ENCODE data around the gene ITGB4.

The ITGB4 gene

DNA sequence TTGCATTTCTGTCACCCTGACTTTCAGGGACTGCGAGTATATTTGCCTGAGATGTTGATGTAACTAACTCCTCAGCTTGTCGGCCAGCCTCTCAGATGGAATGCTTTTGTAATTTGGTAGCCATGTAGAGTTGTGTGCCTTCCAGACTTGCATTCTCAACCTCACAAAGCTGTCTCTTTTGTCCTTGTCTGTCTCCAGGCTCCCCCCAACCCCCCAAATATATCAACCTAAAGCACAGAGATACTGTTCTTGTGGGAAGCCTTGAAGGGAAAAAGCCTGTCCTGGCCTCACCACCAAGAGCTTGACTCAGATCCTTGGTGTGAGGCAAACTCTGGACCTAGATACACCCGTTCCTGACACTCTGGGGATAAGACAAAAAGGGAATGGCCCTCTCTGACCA is 35.8 kb upstream of the ITGB4 start:
- TF ChIP-seq TEAD4 (IDR thresholded peaks at IDR 0.05), result no peak
- no peak for TF ChIP-seq NFIC (IDR thresholded peaks at IDR 0.05)
- no peak for TF ChIP-seq CEBPB (IDR thresholded peaks at IDR 0.05)
- TF ChIP-seq TAF1 (IDR thresholded peaks at IDR 0.05; ENCODE audit: low read depth), result no peak
- TF ChIP-seq CREB1 (IDR thresholded peaks at IDR 0.05; ENCODE audit: low read depth), result no peak
- TF ChIP-seq, protein P1, sequence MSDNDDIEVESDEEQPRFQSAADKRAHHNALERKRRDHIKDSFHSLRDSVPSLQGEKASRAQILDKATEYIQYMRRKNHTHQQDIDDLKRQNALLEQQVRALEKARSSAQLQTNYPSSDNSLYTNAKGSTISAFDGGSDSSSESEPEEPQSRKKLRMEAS (IDR thresholded peaks at IDR 0.05), result no peak
- TF ChIP-seq YY1 (IDR thresholded peaks at IDR 0.05; ENCODE audit: low read depth), result no peak
- no peak for TF ChIP-seq ZBTB7A (IDR thresholded peaks at IDR 0.05; ENCODE audit: low read depth)
- TF ChIP-seq, protein P2, sequence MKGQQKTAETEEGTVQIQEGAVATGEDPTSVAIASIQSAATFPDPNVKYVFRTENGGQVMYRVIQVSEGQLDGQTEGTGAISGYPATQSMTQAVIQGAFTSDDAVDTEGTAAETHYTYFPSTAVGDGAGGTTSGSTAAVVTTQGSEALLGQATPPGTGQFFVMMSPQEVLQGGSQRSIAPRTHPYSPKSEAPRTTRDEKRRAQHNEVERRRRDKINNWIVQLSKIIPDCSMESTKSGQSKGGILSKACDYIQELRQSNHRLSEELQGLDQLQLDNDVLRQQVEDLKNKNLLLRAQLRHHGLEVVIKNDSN (IDR thresholded peaks at IDR 0.05), result no peak
- no peak for TF ChIP-seq TCF12 (IDR thresholded peaks at IDR 0.05; ENCODE audit: low read depth)
- no peak for TF ChIP-seq RAD21 (IDR thresholded peaks at IDR 0.05; ENCODE audit: low read depth)
- no peak for TF ChIP-seq FOXM1 (IDR thresholded peaks at IDR 0.05; ENCODE audit: borderline replicate concordance, low read depth)
- no peak for TF ChIP-seq REST (IDR thresholded peaks at IDR 0.05; ENCODE audit: low read depth)
- TF ChIP-seq EGR1 (IDR thresholded peaks at IDR 0.05), result no peak
- TF ChIP-seq EP300 (IDR thresholded peaks at IDR 0.05; ENCODE audit: borderline replicate concordance), result no peak

DNA sequence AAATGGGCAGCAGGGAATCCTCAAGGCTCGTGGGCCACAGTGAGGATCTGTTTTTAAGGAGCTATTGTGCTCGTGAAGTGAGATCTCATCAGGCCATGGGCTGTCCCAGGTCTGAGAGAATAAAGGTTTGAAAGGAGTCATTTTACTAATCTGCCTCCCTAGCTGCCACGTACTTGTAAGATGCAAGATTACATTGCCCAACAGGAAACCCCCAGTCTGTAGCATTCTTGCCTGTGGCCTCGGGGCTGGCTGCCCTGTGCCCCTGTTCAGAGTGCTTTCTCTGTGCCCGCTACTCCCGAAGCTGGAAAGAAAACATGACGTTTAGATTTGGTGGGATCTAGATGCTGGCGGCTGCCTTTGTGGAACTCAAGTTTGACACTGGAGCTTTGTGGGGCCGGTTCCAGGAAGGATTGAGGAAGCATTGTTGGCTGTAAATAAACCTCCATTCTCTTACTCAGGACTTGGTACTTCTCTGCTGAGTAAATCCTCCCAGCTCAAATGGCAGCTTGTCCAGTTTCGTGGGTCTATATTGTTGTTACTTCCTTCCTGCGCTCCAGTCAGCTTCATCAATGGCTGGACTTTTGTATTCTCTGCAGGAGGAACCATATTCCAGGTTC is 32.9 kb upstream of the ITGB4 start:
- TF ChIP-seq EP300 (IDR thresholded peaks at IDR 0.05; ENCODE audit: borderline replicate concordance) (no peak), TAF1 (IDR thresholded peaks at IDR 0.05; ENCODE audit: low read depth) (no peak), CEBPB (IDR thresholded peaks at IDR 0.05) (no peak), TEAD4 (IDR thresholded peaks at IDR 0.05) (no peak)

DNA sequence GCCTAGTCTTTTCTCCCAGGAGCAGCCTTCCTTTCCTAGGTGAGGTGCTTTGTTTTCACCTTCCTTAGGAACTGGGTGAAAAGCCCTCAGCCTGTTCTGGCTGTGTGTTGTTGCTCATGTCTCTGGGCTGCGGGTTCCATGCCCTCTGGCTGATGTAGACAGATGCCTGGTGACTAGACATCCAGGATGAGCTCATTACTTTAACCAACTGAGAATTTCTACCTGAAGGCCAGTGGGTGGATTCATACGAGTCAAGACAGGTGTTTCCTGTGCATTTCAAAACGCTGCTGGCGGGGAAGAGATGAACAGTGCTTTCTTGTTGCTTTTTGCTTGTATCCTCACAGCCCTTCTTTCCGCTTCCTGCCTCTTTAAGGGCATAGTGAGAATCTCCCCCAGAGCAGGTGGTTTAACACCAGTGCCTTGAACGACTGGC is 31.8 kb upstream of the ITGB4 start:
- TF ChIP-seq YY1 (IDR thresholded peaks at IDR 0.05; ENCODE audit: low read depth), result no peak

GRCh38 chr17:75691371-75691791 is 29.9 kb upstream of the ITGB4 start:
- no peak for TF ChIP-seq ZBTB7A (IDR thresholded peaks at IDR 0.05; ENCODE audit: low read depth)

- 0 out of 2 replicates have a peak, but pooled peaks have one; percentile 10 for TF ChIP-seq YY1 (IDR thresholded peaks at IDR 0.05; ENCODE audit: low read depth)
- peak; percentile 46; the same call in 1 of the 2 replicates for TF ChIP-seq TEAD4 (IDR thresholded peaks at IDR 0.05)
- no peak for TF ChIP-seq CREB1 (IDR thresholded peaks at IDR 0.05; ENCODE audit: low read depth)
- TF ChIP-seq, protein P1 (IDR thresholded peaks at IDR 0.05), result peak; percentile 18; the same call in 1 of the 2 replicates
- TF ChIP-seq TCF12 (IDR thresholded peaks at IDR 0.05; ENCODE audit: low read depth), result peak; percentile 83
- TF ChIP-seq ZBTB7A (IDR thresholded peaks at IDR 0.05; ENCODE audit: low read depth), result 0 out of 2 replicates have a peak, but pooled peaks have one; percentile 25
- no peak for TF ChIP-seq TAF1 (IDR thresholded peaks at IDR 0.05; ENCODE audit: low read depth)
- peak; percentile 81 for TF ChIP-seq EP300 (IDR thresholded peaks at IDR 0.05; ENCODE audit: borderline replicate concordance)
- TF ChIP-seq, protein P2 (IDR thresholded peaks at IDR 0.05), result no peak; the same call in 1 of the 2 replicates
- TF ChIP-seq CEBPB (IDR thresholded peaks at IDR 0.05), result no peak
- peak; percentile 84 for TF ChIP-seq NFIC (IDR thresholded peaks at IDR 0.05)
Measured at GRCh38 chr17:75691801-75692626, 29.2 kb upstream of the ITGB4 start.

GRCh38 chr17:75692976-75693375 is 28.3 kb upstream of the ITGB4 start:
- TF ChIP-seq TAF1 (IDR thresholded peaks at IDR 0.05; ENCODE audit: low read depth) (no peak), TEAD4 (IDR thresholded peaks at IDR 0.05) (no peak), REST (IDR thresholded peaks at IDR 0.05; ENCODE audit: low read depth) (no peak)

Data from Ishikawa (cell line).